ENCODE results near the gene IGFBP7. TPM values are rescaled to one million over a fixed set of nuclear protein-coding genes. Genes with fewer than 3 reads are reported as not detected.

IGFBP7 gene
- total and polyA plus RNA-seq, 2 of the 8 experiments (the other 6 are each of a cell fraction or from before 2014, with no cell fraction given), result 0.17 to 0.48 TPM

DNA sequence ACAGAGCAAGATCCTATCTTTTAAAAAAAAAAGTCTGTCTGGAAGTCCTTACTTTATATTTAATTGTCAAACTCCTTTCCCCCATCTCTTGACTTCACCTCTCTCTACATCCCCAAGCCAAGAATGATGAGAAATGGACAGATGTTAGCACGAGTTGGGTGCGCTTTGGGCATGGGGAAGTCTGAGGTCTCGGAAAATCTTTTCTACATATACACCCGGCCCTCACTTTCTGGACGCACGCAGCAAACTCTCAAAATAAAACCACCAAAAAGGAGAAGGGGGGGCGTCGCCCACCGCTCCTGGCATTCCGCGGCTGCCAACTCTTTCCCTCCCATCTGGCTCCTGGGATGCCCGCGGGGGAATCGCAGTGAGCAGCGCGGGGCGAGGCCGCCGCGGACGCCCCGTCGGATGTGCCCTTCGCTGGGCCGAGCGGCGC lies 756 bp downstream of the IGFBP7 start:
- DNase-seq (ENCODE audit: low read depth in 1 of 2, low spot score in 2 of 2) (no peak), FAIRE-seq (no peak)
- 0 out of 2 replicates have a peak overlapping the region, but pooled peaks have one; percentile 29 for H2BK15ac ChIP-seq (ENCODE audit: low read length)
- no peak overlapping the region for H3K4ac ChIP-seq (replicated peaks; ENCODE audit: insufficient read length, low read depth, low read length)
- no peak overlapping the region for H3K56ac ChIP-seq (replicated peaks; ENCODE audit: insufficient read length, low read depth, low read length)
- H3K9ac ChIP-seq (replicated peaks in 1 of 4; ENCODE audit: extremely low read depth in 1 of 4, low read depth in 3 of 4, low read length in 3 of 4), result no peak overlapping the region
- no peak overlapping the region for H3K23ac ChIP-seq (ENCODE audit: insufficient read length)
- H3K4me2 ChIP-seq (ENCODE audit: insufficient read depth in 1 of 2, low read depth in 2 of 2, low read length in 2 of 2), result peak overlapping the region; percentile 77 to 98
- no peak overlapping the region for H4K5ac ChIP-seq (ENCODE audit: insufficient read length, low read depth, low read length)
- H3K9me3 ChIP-seq (ENCODE audit: insufficient read depth in 2 of 2, low read depth in 1 of 2, low read length in 1 of 2), result no peaks in the 10 kb centered on the region
- no peak overlapping the region for H4K91ac ChIP-seq (replicated peaks; ENCODE audit: insufficient read length, low read length)
- no peak overlapping the region for H2BK120ac ChIP-seq (replicated peaks; ENCODE audit: low read depth, low read length)
- H3K79me2 ChIP-seq (ENCODE audit: control insufficient read depth in 1 of 2, insufficient read depth in 2 of 2, low read length in 2 of 2), result no peaks in the 10 kb centered on the region
- H2AK5ac ChIP-seq (ENCODE audit: low read depth, low read length), result no peak overlapping the region
- H2BK20ac ChIP-seq (ENCODE audit: low read length), result no peak overlapping the region
- no peak overlapping the region for H3K27ac ChIP-seq (ENCODE audit: low read depth, low read length)
- H2BK5ac ChIP-seq (ENCODE audit: low read depth, low read length), result no peak overlapping the region
- peaks cover 17% of the 10 kb centered on the region; the same call in 1 of the 2 replicates for H3K23me2 ChIP-seq (ENCODE audit: low read depth, low read length)
- TF ChIP-seq SIX5 (IDR thresholded peaks at IDR 0.05; ENCODE audit: low read depth, low read length) (no peak), CTBP2 (IDR thresholded peaks at IDR 0.05; ENCODE audit: borderline replicate concordance, insufficient read depth, insufficient read length, low read length) (no peak), BCL11A (IDR thresholded peaks at IDR 0.05; ENCODE audit: low read depth in 2 of 2, low read length in 2 of 2) (no peak)
- H2BK12ac ChIP-seq (ENCODE audit: low read depth, low read length), result no peak overlapping the region
- no peaks in the 10 kb centered on the region for H4K20me1 ChIP-seq (replicated peaks in 1 of 2; ENCODE audit: control insufficient read depth in 1 of 2, insufficient read depth in 2 of 2, low read length in 2 of 2)
- H3K27me3 ChIP-seq (replicated peaks in 1 of 4; ENCODE audit: control insufficient read depth in 3 of 4, extremely low read depth in 1 of 4, insufficient read depth in 3 of 4, low read length in 3 of 4), result peaks cover 12 to 42% (median 29%) of the 10 kb centered on the region in 4 experiments
- H3K4me1 ChIP-seq (replicated peaks in 1 of 4; ENCODE audit: control insufficient read depth in 3 of 4, insufficient read depth in 4 of 4, low read length in 3 of 4), result peaks cover 0 to 5% (median 2%) of the 10 kb centered on the region in 4 experiments; a peak in 5 of 7 replicates
- H3K14ac ChIP-seq (ENCODE audit: insufficient read length), result no peak overlapping the region
- ChIA-PET POLR2A (ENCODE audit: partially characterized antibody) (no interaction called here), CTCF (ENCODE audit: partially characterized antibody) (interaction anchor here (0.6 to 1.8 kb wide), 2 partner anchors 71 to 320 kb away, joined by 3 to 6 read pairs; no protein-coding TSS in a partner anchor)
- peak overlapping the region; percentile 41 to 72 (median 49) for H3K4me3 ChIP-seq (ENCODE audit: extremely low read depth in 1 of 4, insufficient read depth in 2 of 4, low read depth in 3 of 4, low read length in 4 of 4)
- peaks cover 0 to 4% (median 0%) of the 10 kb centered on the region in 4 experiments; a peak in 1 of 8 replicates for H3K36me3 ChIP-seq (ENCODE audit: control insufficient read depth in 2 of 4, insufficient read depth in 4 of 4, low read length in 3 of 4)
- H2AFZ ChIP-seq (ENCODE audit: low read length), result peak overlapping the region; percentile 62; the same call in 1 of the 2 replicates
- WGBS, 2 experiments (ENCODE audit: extremely low coverage in 1 of 2, insufficient coverage in 1 of 2, insufficient read length in 1 of 2, insufficient replicate concordance in 2 of 2, low coverage in 1 of 2, low lambda C conversion rate in 2 of 2, missing lambda C conversion rate in 1 of 2), result 28% methylated on average over 22 of the region's 27 CpGs; no CpG with 5 or more reads in 1 of the 2 experiments
- H3K79me1 ChIP-seq (ENCODE audit: low read depth, low read length), result no peaks in the 10 kb centered on the region
- H4K8ac ChIP-seq (ENCODE audit: extremely low read depth, insufficient read depth, low read length), result peak overlapping the region; percentile 88; the same call in 1 of the 2 replicates
- H3K18ac ChIP-seq (ENCODE audit: extremely low read depth, low read length), result no peak overlapping the region
